ENCODE results near the gene FAM83G. TPM values are rescaled to one million over a fixed set of nuclear protein-coding genes. Genes with fewer than 3 reads are reported as not detected.

Gene FAM83G
- total RNA-seq, 1 donor from 2014 or later: 8.2 TPM

DNA sequence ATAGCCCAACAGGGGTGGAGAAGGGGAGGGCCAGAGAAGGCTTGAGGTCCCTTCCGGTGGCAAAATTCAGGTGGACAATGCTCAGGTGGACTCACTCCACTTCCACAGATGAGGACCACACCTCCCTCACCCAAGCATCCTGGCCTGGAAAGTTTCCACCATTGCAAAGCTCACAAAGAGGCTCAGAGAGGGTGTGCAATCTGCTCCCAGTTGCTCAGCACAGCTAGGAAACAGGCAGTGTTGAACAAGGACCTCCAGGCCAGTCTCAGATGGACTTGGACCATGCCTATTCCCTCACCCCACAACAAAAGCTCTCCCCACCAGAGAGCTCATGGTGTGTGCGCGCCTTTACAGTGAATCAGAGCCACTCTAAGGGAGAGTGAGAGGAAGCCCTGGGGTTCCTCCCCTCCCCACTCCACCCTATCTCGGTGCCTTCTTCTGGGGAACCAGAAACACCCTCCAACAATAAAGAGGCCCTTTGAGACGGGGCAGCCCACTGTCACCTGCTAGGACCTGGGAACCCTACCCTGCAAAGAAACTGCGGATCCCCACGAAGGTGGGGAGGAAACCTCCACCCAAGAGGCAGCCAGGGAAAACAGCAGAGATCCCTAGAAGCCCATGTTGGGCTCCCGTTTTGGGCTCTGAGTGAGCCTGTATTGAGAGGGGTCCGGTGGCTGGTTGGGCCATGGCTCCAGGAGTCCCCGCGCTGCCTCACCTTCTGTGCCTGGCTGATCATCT lies 1.6 kb downstream of the FAM83G start:
- TF ChIP-seq, protein P1, sequence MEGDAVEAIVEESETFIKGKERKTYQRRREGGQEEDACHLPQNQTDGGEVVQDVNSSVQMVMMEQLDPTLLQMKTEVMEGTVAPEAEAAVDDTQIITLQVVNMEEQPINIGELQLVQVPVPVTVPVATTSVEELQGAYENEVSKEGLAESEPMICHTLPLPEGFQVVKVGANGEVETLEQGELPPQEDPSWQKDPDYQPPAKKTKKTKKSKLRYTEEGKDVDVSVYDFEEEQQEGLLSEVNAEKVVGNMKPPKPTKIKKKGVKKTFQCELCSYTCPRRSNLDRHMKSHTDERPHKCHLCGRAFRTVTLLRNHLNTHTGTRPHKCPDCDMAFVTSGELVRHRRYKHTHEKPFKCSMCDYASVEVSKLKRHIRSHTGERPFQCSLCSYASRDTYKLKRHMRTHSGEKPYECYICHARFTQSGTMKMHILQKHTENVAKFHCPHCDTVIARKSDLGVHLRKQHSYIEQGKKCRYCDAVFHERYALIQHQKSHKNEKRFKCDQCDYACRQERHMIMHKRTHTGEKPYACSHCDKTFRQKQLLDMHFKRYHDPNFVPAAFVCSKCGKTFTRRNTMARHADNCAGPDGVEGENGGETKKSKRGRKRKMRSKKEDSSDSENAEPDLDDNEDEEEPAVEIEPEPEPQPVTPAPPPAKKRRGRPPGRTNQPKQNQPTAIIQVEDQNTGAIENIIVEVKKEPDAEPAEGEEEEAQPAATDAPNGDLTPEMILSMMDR (IDR thresholded peaks at IDR 0.05): no peak
- Mint-ChIP-seq H3K9me3 (ENCODE audit: low read depth) (peaks cover 4% of the 10 kb centered on the region), H3K27ac (ENCODE audit: unreplicated experiment) (no peak overlapping the region), H3K4me3 (ENCODE audit: unreplicated experiment) (peak overlapping the region; percentile 42), H3K36me3 (ENCODE audit: low read depth) (no peaks in the 10 kb centered on the region), H3K27me3 (ENCODE audit: low read depth) (no peaks in the 10 kb centered on the region), H3K4me1 (ENCODE audit: low read depth) (peaks cover 15% of the 10 kb centered on the region)
- DNase-seq (ENCODE audit: low spot score): no peak

DNA sequence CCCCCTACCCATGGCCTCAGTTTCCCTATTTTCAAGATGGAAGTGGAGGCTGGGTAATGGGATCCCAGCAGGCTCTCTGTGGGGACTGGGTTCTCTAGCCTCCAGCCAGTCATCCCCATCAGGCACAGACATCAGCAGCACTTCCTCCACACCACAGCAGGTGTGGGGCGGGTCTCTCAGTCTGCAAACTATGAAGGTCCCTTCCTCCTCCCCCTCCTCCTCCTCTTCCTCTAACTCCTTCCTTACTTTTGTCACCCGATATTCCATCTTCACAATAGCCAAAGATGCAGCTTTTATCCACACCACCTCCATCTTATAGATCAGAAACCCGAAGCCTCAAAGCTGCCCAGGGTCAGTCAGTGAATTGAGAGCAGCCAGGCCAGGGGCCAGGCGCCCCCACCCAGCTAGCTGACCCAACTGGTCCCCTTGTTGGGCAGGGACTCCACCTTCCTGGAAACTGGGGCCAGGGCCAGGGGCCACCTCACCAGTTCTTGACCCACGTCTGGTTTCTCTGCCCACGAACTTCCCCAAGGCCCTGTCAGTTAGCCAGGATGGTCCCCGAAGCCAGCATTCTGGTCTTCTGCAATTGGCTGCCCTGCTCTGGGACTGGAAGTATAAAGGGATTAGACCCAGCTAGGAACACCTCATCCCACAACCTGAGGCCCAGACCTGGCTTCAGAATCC lies 2.5 kb downstream of the FAM83G start:
- no peak for DNase-seq (ENCODE audit: low spot score)
- H3K36me3 Mint-ChIP-seq (ENCODE audit: low read depth): no peaks in the 10 kb centered on the region
- H3K27me3 Mint-ChIP-seq (ENCODE audit: low read depth): no peaks in the 10 kb centered on the region
- peaks cover 15% of the 10 kb centered on the region for H3K4me1 Mint-ChIP-seq (ENCODE audit: low read depth)
- H3K9me3 Mint-ChIP-seq (ENCODE audit: low read depth): peaks cover 4% of the 10 kb centered on the region
- no peak overlapping the region for H3K4me3 Mint-ChIP-seq (ENCODE audit: unreplicated experiment)
- TF ChIP-seq, protein P1 (IDR thresholded peaks at IDR 0.05): no peak
- H3K27ac Mint-ChIP-seq (ENCODE audit: unreplicated experiment): no peak overlapping the region

DNA sequence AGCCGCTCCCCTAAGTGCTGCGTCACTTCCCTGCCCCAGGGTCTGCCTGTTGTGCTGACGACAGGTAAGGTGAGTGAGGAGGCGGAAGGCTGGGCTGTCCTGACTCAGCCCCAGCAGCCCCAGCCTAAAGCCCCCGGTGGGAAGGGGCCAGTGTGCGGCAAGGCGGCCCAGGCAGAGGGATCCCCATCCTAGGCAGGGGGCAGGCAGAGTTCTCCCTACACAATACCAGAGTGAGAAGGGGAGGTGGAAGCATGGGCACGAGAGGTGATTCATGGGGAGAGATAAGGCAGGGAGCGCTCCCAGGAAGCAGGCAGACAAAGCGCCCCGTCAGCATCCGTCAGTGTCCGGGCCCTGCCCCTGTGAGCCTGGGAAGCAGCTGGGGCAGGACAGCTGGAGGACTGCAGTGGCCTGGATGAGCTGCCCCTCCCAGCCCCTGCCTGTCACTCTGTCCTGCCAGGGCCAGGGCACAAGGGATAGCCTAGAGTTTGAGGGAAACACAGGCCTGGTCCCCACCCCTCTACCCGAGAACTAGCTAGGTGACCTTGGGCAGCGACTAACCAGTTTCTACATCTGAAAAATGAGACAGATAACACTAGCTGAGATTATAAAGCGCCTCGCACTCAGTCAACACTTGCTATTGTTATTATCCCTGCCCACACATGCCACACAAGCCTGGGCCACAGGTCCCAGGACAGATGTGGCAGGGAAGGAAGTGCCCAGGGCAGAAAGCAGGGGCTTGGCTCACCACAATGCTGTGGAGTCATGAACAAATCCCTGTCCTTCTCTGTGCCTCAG lies 3.8 kb downstream of the FAM83G start:
- peaks cover 3% of the 10 kb centered on the region for H3K9me3 Mint-ChIP-seq (ENCODE audit: low read depth)
- no peak overlapping the region for H3K27ac Mint-ChIP-seq (ENCODE audit: unreplicated experiment)
- TF ChIP-seq, protein P1 (IDR thresholded peaks at IDR 0.05): no peak
- DNase-seq (ENCODE audit: low spot score): no peak
- H3K36me3 Mint-ChIP-seq (ENCODE audit: low read depth): peaks cover 4% of the 10 kb centered on the region
- no peak overlapping the region for H3K4me3 Mint-ChIP-seq (ENCODE audit: unreplicated experiment)
- peaks cover 15% of the 10 kb centered on the region for H3K4me1 Mint-ChIP-seq (ENCODE audit: low read depth)
- no peaks in the 10 kb centered on the region for H3K27me3 Mint-ChIP-seq (ENCODE audit: low read depth)

DNA sequence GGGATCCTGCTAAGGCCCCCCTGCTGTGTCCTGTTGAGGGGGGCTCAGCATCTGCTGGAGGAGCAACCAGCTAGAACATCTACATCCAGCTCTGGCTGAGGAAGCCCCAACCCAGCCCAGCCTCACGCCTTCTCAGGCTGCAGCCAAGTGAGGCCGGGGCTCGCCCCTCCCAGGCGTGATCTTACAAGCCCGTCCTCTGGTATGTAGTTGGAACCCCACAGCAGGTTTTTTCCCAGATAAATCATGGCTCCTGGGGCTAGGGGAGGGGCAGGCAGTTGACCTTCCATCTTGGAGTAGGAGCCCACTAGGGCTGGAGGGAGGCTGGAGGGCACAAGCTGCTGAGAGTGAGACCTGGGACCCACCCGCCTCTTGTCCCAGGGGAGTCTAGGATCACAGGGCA lies 4.7 kb downstream of the FAM83G start:
- TF ChIP-seq, protein P1 (IDR thresholded peaks at IDR 0.05): no peak
- no peak for DNase-seq (ENCODE audit: low spot score)
- no peaks in the 10 kb centered on the region for H3K27me3 Mint-ChIP-seq (ENCODE audit: low read depth)
- peaks cover 15% of the 10 kb centered on the region for H3K4me1 Mint-ChIP-seq (ENCODE audit: low read depth)
- H3K27ac Mint-ChIP-seq (ENCODE audit: unreplicated experiment): no peak overlapping the region
- H3K9me3 Mint-ChIP-seq (ENCODE audit: low read depth): peaks cover 8% of the 10 kb centered on the region
- no peak overlapping the region for H3K4me3 Mint-ChIP-seq (ENCODE audit: unreplicated experiment)
- H3K36me3 Mint-ChIP-seq (ENCODE audit: low read depth): peaks cover 9% of the 10 kb centered on the region

DNA sequence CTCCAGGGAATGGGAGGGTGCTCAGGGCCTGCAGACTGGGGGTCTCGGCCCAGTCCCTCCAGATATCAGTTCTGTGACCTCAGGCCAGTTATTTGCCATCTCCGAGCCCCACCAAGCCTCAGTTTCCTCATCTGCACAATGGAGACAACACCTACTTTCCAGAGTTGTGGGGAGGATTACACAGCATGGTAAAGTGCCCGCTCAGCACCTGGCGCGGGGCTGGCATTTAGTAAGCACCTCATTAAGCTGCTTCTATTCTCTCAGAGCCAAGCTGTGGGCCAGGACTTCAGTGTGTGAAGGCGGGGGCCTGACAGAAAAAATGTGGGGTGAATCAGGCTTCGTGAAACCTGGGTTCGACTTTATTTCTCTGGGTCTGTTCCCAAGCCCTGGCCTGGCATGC lies 5.2 kb downstream of the FAM83G start:
- Mint-ChIP-seq H3K9me3 (ENCODE audit: low read depth) (peaks cover 10% of the 10 kb centered on the region), H3K27me3 (ENCODE audit: low read depth) (no peaks in the 10 kb centered on the region), H3K27ac (ENCODE audit: unreplicated experiment) (no peak overlapping the region), H3K4me1 (ENCODE audit: low read depth) (peaks cover 15% of the 10 kb centered on the region), H3K36me3 (ENCODE audit: low read depth) (peaks cover 9% of the 10 kb centered on the region), H3K4me3 (ENCODE audit: unreplicated experiment) (no peak overlapping the region)
- TF ChIP-seq, protein P1 (IDR thresholded peaks at IDR 0.05): no peak
- DNase-seq (ENCODE audit: low spot score): no peak

Data from chondrocyte (in vitro differentiated cells).